Bronchial epithelial cell (primary cell): ENCODE data around the gene TBX3. TPM values are rescaled to one million over a fixed set of nuclear protein-coding genes. Genes with fewer than 3 reads are reported as not detected.

ENCODE experiments used
- DNase-seq: peaks from one replicate; pipeline ENCODE4 v3.0.0-alpha.2; 2010; ENCODE audit warnings: low read depth
- FAIRE-seq: peaks from 2 replicates; lab custom pipeline; 2011; peaks lifted over from hg19 to GRCh38; lab: Jason Lieb, UNC
- H3K27me3 ChIP-seq: 2 replicates; pipeline ENCODE4 v1.5.1; 2011; ENCODE audit warnings: low read length; ENCODE audit not compliant: control insufficient read depth, insufficient read depth
- H3K36me3 ChIP-seq: 2 replicates; pipeline ENCODE4 v1.5.1; 2011; ENCODE audit warnings: low read length; ENCODE audit not compliant: control insufficient read depth, insufficient read depth
- H3K4me3 ChIP-seq: 2 replicates; pipeline ENCODE4 v1.5.1; 2011; ENCODE audit warnings: mild to moderate bottlenecking, low read depth, low read length, control low read depth
- total RNA-seq: library from RNA; depleted of rRNA; stranded (reverse); fragments of >200 nt; gene quantifications from 2 replicates; pipeline ENCODE4 v1.2.1, GENCODE V29; 2014
- TF ChIP-seq, protein P1 (sequence below): IDR thresholded peaks from 2 replicates; pipeline ENCODE4 v1.5.1; 2011; ENCODE audit warnings: mild to moderate bottlenecking, moderate library complexity, low read length, control low read depth, inconsistent platforms; ENCODE audit not compliant: insufficient read depth, severe bottlenecking

TBX3 gene
- total RNA-seq, 1 donor from 2014 or later: 1.3 TPM

DNA sequence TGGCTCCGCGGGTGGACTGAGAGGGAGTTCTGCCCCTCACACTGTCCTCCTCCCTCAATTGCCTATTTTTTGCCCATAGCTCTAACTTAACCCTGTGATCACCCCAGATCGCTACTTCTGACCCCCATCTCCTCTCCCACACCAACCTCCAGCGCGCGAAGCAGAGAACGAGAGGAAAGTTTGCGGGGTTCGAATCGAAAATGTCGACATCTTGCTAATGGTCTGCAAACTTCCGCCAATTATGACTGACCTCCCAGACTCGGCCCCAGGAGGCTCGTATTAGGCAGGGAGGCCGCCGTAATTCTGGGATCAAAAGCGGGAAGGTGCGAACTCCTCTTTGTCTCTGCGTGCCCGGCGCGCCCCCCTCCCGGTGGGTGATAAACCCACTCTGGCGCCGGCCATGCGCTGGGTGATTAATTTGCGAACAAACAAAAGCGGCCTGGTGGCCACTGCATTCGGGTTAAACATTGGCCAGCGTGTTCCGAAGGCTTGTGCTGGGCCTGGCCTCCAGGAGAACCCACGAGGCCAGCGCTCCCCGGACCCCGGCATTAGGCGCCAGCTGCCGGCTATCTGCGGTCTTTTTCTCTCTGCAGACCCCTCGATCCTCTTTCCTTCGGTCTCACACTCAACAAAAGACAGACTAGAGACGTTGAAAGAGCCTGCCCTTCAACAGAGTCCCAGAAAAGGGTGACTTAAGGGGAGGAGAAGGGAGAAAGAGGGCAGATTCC, 3.0 kb upstream of the TBX3 start:
- TF ChIP-seq, protein P1, sequence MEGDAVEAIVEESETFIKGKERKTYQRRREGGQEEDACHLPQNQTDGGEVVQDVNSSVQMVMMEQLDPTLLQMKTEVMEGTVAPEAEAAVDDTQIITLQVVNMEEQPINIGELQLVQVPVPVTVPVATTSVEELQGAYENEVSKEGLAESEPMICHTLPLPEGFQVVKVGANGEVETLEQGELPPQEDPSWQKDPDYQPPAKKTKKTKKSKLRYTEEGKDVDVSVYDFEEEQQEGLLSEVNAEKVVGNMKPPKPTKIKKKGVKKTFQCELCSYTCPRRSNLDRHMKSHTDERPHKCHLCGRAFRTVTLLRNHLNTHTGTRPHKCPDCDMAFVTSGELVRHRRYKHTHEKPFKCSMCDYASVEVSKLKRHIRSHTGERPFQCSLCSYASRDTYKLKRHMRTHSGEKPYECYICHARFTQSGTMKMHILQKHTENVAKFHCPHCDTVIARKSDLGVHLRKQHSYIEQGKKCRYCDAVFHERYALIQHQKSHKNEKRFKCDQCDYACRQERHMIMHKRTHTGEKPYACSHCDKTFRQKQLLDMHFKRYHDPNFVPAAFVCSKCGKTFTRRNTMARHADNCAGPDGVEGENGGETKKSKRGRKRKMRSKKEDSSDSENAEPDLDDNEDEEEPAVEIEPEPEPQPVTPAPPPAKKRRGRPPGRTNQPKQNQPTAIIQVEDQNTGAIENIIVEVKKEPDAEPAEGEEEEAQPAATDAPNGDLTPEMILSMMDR: no peak
- no peak overlapping the region for H3K4me3 ChIP-seq
- no peak for DNase-seq
- no peaks in the 10 kb centered on the region for H3K36me3 ChIP-seq
- H3K27me3 ChIP-seq: peaks cover 33% of the 10 kb centered on the region
- FAIRE-seq: no peak

- TF ChIP-seq, protein P1: no peak
- DNase-seq: no peak
- Histone ChIP-seq H3K4me3 (no peak overlapping the region), H3K27me3 (peaks cover 33% of the 10 kb centered on the region), H3K36me3 (no peaks in the 10 kb centered on the region)
- FAIRE-seq: no peak
Measured at GRCh38 chr12:114686426-114686772, 2.4 kb upstream of the TBX3 start.

DNA sequence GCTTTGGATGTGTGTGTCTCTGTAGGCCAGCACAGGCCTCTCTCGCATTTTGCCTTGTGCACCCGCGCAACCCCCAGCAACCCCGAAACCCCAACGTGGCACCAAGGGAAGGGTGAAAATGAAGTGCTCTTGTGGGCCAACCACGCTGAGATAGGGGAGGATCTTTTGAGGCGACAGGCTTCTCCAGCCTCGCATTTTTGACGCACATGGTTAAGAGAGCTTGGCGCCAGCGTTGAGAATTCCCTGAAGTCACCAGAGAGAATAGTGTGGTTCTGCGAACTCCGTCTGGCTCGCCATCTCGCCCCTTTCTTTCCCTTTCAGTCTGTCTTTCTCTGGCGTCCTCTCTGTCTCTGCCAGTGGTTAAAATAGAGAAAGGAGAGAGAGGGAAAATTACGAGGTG, 1.9 kb upstream of the TBX3 start:
- no peaks in the 10 kb centered on the region for H3K36me3 ChIP-seq
- H3K4me3 ChIP-seq: no peak overlapping the region
- TF ChIP-seq, protein P1: no peak
- no peak for FAIRE-seq
- peaks cover 30% of the 10 kb centered on the region for H3K27me3 ChIP-seq
- DNase-seq: no peak

GRCh38 chr12:114685320-114685781, 1.4 kb upstream of the TBX3 start:
- no peak overlapping the region for H3K4me3 ChIP-seq
- FAIRE-seq (no peak), DNase-seq (no peak)
- TF ChIP-seq, protein P1: no peak
- H3K36me3 ChIP-seq: no peaks in the 10 kb centered on the region
- peaks cover 32% of the 10 kb centered on the region for H3K27me3 ChIP-seq

DNA sequence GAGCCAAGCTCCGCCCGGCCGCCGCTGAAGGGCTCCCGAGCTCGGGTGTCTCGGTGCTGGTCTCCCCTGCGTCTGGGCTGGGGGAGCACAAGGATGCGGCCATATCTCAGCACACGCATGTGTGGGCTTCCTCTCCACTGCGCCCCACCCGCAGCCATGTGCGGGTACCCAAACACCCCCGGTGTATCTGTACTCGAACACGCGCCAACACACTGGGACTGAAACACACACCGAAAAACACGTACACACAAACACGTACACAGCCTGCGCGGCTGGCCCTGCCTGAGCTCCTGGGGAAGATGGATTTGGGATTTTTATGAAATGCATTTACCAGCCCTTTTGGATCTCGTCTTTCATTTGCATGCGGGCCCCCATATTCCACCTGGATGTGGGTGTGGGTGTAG, 897 bp upstream of the TBX3 start:
- Histone ChIP-seq H3K27me3 (peaks cover 32% of the 10 kb centered on the region), H3K4me3 (peak overlapping the region; percentile 27), H3K36me3 (no peaks in the 10 kb centered on the region)
- no peak for FAIRE-seq
- TF ChIP-seq, protein P1: no peak
- DNase-seq: no peak

- TF ChIP-seq, protein P1: no peak
- FAIRE-seq (no peak), DNase-seq (no peak)
- peaks cover 29% of the 10 kb centered on the region for H3K27me3 ChIP-seq
- peak overlapping the region; percentile 30 for H3K4me3 ChIP-seq
- no peaks in the 10 kb centered on the region for H3K36me3 ChIP-seq
Measured at GRCh38 chr12:114683709-114684097, 272 bp downstream of the TBX3 start.
